ENCODE data around the gene TRAPPC8.
"Not testable (repeated sequence)": the region's sequence is repeated elsewhere in the genome, so short reads cannot be mapped to it uniquely, and the experiment has no call there.

The TRAPPC8 gene

GRCh38 chr18:31931886-31932240, 11.1 kb downstream of the TRAPPC8 start:
- Histone ChIP-seq H3K9me2 (replicated peaks; ENCODE audit: control insufficient read depth, low read length) (no peaks in the 10 kb centered on the region), H3K27me3 (ENCODE audit: control insufficient read depth, low read length) (no peaks in the 10 kb centered on the region), H3F3A (ENCODE audit: control insufficient read depth, insufficient read depth) (no peaks in the 10 kb centered on the region), H3K4me3 (ENCODE audit: low read length) (no peak overlapping the region), H3K27ac (ENCODE audit: low read depth, low read length) (no peak overlapping the region), H3K4me1 (ENCODE audit: control insufficient read depth, low read length) (no peaks in the 10 kb centered on the region), H4K20me1 (ENCODE audit: control insufficient read depth, insufficient read depth, low read depth, low read length) (no peaks in the 10 kb centered on the region), H3K79me2 (ENCODE audit: control insufficient read depth, low read length) (peaks cover 73% of the 10 kb centered on the region), H3K36me3 (ENCODE audit: control insufficient read depth, low read length) (peaks cover 31% of the 10 kb centered on the region), H3K9me3 (ENCODE audit: control insufficient read depth, insufficient read depth, low read length) (no peaks in the 10 kb centered on the region), H3K4me2 (ENCODE audit: low read length) (no peak overlapping the region)
- TF ChIP-seq CTCF (IDR thresholded peaks at IDR 0.05; ENCODE audit: low read depth, low read length, poor library complexity, severe bottlenecking), result no peak
- TF ChIP-seq EZH2phosphoT487 (IDR thresholded peaks at IDR 0.05; ENCODE audit: borderline replicate concordance, low read length), result no peak

DNA sequence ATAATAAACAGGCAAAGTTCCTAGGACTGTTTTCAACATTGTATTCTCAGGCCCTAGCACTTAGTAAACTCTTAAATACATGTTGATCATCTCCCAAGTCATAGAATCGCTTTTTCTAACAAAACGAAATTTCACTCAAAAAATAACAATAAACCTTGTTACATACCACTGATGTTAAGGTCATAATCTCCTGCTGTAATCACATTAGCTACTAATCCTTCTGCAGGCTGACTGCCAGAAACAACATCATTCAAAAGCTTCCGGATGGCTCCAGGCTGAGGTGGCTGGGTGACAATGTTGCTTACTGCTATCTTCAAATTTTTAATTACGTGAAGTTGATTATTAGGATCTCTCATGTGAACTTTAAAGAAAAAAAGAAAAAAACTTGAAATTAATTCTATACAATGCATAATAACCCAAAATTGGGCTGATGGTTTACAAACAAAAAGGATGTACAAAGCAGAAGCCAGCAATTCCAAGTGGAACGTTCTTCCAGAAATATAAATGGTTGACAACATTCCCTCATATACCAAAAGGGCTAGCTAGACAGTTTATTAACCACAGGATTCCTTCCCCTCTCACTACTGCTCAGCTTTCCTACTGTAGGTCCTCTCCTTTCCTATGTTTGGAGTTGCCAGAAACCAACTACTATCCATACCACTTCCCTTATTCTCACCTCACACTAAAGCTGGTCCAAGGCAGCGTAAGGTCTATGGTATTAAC, 11.6 kb downstream of the TRAPPC8 start:
- Histone ChIP-seq H3F3A (ENCODE audit: control insufficient read depth, insufficient read depth) (no peaks in the 10 kb centered on the region), H3K4me2 (ENCODE audit: low read length) (no peak overlapping the region), H3K4me1 (ENCODE audit: control insufficient read depth, low read length) (no peaks in the 10 kb centered on the region), H3K79me2 (ENCODE audit: control insufficient read depth, low read length) (peaks cover 73% of the 10 kb centered on the region), H3K27me3 (ENCODE audit: control insufficient read depth, low read length) (no peaks in the 10 kb centered on the region), H3K27ac (ENCODE audit: low read depth, low read length) (no peak overlapping the region), H3K4me3 (ENCODE audit: low read length) (no peak overlapping the region), H3K36me3 (ENCODE audit: control insufficient read depth, low read length) (peaks cover 32% of the 10 kb centered on the region), H3K9me3 (ENCODE audit: control insufficient read depth, insufficient read depth, low read length) (no peaks in the 10 kb centered on the region), H4K20me1 (ENCODE audit: control insufficient read depth, insufficient read depth, low read depth, low read length) (no peaks in the 10 kb centered on the region), H3K9me2 (replicated peaks; ENCODE audit: control insufficient read depth, low read length) (no peaks in the 10 kb centered on the region)
- TF ChIP-seq CTCF (IDR thresholded peaks at IDR 0.05; ENCODE audit: low read depth, low read length, poor library complexity, severe bottlenecking) (no peak), EZH2phosphoT487 (IDR thresholded peaks at IDR 0.05; ENCODE audit: borderline replicate concordance, low read length) (no peak)

- peaks cover 71% of the 10 kb centered on the region for H3K79me2 ChIP-seq (ENCODE audit: control insufficient read depth, low read length)
Measured at GRCh38 chr18:31929273-31929672, 13.7 kb downstream of the TRAPPC8 start.

GRCh38 chr18:31926988-31927387, 15.9 kb downstream of the TRAPPC8 start:
- not testable (repeated sequence) for H4K20me1 ChIP-seq (ENCODE audit: control insufficient read depth, insufficient read depth, low read depth, low read length); H3K9me3 ChIP-seq (ENCODE audit: control insufficient read depth, insufficient read depth, low read length); H3K27me3 ChIP-seq (ENCODE audit: control insufficient read depth, low read length); H3F3A ChIP-seq (ENCODE audit: control insufficient read depth, insufficient read depth); H3K27ac ChIP-seq (ENCODE audit: low read depth, low read length); H3K4me3 ChIP-seq (ENCODE audit: low read length); H3K9me2 ChIP-seq (replicated peaks; ENCODE audit: control insufficient read depth, low read length); H3K4me2 ChIP-seq (ENCODE audit: low read length); H3K4me1 ChIP-seq (ENCODE audit: control insufficient read depth, low read length)
- peaks cover 42% of the 10 kb centered on the region for H3K36me3 ChIP-seq (ENCODE audit: control insufficient read depth, low read length)
- peaks cover 67% of the 10 kb centered on the region for H3K79me2 ChIP-seq (ENCODE audit: control insufficient read depth, low read length)

More at GRCh38 chr18:31929273-31929672, 13.7 kb downstream of the TRAPPC8 start:
- no peak overlapping the region for H3K4me2 ChIP-seq (ENCODE audit: low read length)
- H3K27me3 ChIP-seq (ENCODE audit: control insufficient read depth, low read length), result no peaks in the 10 kb centered on the region
- TF ChIP-seq CTCF (IDR thresholded peaks at IDR 0.05; ENCODE audit: low read depth, low read length, poor library complexity, severe bottlenecking), result no peak
- no peak for TF ChIP-seq EZH2phosphoT487 (IDR thresholded peaks at IDR 0.05; ENCODE audit: borderline replicate concordance, low read length)
- H3K9me2 ChIP-seq (replicated peaks; ENCODE audit: control insufficient read depth, low read length), result no peaks in the 10 kb centered on the region
- no peaks in the 10 kb centered on the region for H3K9me3 ChIP-seq (ENCODE audit: control insufficient read depth, insufficient read depth, low read length)
- no peaks in the 10 kb centered on the region for H3F3A ChIP-seq (ENCODE audit: control insufficient read depth, insufficient read depth)
- peaks cover 32% of the 10 kb centered on the region for H3K36me3 ChIP-seq (ENCODE audit: control insufficient read depth, low read length)
- no peak overlapping the region for H3K4me3 ChIP-seq (ENCODE audit: low read length)
- H3K4me1 ChIP-seq (ENCODE audit: control insufficient read depth, low read length), result no peaks in the 10 kb centered on the region
- no peaks in the 10 kb centered on the region for H4K20me1 ChIP-seq (ENCODE audit: control insufficient read depth, insufficient read depth, low read depth, low read length)
- H3K27ac ChIP-seq (ENCODE audit: low read depth, low read length), result no peak overlapping the region
